LNCaP clone FGC (cell line): Measurements from ENCODE around the gene MYL12A.

ENCODE experiments used
- DNase-seq: peaks from one replicate; pipeline ENCODE4 v3.0.0-alpha.2; 2011; ENCODE audit warnings: low read depth
- H3K4me3 ChIP-seq: 2 replicates; pipeline ENCODE4 v1.5.1; 2011; ENCODE audit warnings: mild to moderate bottlenecking, low read depth, low read length, control low read depth
- TF ChIP-seq, protein P1 (sequence below): IDR thresholded peaks from 2 replicates; pipeline ENCODE4 v1.5.1; 2012; ENCODE audit warnings: mild to moderate bottlenecking; ENCODE audit not compliant: control insufficient read depth, insufficient read depth; ENCODE audit errors: extremely low read depth

The MYL12A gene

DNA sequence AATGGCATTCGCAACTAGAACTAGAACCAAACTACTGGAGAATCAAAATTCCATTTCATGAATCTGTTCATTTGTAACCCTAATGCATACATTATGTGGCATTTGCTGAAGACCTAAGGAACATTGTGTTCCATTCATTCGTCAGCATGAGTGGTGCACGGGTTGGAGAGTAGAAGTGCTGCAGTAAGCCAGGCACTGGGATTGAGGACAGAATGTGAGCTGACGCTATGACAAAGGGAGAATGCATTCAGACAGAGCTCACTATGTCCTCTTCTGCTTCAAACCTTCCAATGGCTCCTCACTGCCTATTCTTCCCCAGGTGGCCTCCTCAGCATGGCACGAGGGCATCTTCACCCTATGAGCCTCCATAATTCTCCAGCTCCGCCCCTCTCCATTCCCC is 21.6 kb upstream of the MYL12A start:
- no peak for DNase-seq
- H3K4me3 ChIP-seq, result no peak overlapping the region
- TF ChIP-seq, protein P1, sequence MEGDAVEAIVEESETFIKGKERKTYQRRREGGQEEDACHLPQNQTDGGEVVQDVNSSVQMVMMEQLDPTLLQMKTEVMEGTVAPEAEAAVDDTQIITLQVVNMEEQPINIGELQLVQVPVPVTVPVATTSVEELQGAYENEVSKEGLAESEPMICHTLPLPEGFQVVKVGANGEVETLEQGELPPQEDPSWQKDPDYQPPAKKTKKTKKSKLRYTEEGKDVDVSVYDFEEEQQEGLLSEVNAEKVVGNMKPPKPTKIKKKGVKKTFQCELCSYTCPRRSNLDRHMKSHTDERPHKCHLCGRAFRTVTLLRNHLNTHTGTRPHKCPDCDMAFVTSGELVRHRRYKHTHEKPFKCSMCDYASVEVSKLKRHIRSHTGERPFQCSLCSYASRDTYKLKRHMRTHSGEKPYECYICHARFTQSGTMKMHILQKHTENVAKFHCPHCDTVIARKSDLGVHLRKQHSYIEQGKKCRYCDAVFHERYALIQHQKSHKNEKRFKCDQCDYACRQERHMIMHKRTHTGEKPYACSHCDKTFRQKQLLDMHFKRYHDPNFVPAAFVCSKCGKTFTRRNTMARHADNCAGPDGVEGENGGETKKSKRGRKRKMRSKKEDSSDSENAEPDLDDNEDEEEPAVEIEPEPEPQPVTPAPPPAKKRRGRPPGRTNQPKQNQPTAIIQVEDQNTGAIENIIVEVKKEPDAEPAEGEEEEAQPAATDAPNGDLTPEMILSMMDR, result no peak

DNA sequence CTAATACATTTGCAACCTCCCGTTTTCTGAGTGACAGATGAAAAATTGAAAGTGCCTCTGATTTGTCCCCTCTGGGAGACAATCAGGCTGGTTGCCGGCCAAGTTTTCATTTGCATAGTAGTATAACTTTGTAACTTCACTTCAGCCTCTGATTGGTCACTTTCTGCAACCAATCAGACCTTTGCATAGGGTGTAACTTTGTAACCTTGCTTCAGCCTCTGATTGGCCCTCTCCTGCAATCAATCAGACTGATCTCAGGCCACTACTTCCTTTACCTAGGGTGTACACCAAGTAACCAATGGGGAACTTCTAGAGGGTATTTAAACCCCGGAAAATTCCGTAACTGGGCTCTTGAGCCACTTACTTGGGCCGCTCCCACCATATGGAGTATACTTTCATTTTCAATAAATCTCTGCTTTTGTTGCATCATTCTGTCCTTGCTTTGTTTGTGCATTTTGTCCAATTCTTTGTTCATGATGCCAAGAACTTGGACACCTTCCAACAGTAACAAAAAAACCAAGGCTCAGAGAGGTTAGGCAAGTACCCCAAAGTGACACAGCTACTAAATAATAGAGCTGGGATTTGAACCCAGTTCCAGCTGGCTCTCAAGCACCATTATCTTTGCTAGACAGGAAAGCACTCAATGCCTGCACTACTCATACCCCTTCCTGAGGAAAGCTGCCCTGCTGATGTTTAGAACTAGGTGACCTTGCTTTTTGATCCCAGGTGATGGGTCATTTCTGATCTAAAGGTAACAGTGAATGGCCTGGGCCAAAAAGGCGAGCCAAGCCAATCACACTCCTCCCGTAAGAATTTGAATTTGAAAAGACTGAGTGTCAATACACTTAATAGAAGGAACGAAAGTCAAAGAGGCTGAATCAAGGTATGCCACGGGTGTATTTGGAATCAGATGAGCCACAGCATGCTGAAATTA is 16.9 kb upstream of the MYL12A start:
- TF ChIP-seq, protein P1, result no peak
- H3K4me3 ChIP-seq, result no peak overlapping the region
- no peak for DNase-seq

DNA sequence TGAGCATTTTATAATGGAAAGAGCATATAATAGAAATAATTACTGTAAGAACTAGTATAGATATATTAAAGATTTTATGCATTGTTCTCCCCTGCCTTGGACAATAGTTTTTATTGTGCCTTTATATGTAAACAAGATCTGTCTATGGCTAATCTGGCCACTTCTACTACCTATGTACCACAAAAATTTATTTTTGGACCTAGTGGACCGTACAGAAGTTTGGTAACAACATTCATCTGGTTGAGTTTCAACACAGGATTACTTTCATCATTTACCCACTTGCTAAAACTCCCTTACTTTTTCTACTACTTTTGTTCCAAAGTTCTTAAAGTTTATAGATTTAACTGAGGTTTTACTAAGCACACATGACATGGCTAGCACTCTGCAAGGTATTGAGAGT is 14.6 kb upstream of the MYL12A start:
- H3K4me3 ChIP-seq, result no peak overlapping the region
- DNase-seq, result no peak
- TF ChIP-seq, protein P1, result no peak

DNA sequence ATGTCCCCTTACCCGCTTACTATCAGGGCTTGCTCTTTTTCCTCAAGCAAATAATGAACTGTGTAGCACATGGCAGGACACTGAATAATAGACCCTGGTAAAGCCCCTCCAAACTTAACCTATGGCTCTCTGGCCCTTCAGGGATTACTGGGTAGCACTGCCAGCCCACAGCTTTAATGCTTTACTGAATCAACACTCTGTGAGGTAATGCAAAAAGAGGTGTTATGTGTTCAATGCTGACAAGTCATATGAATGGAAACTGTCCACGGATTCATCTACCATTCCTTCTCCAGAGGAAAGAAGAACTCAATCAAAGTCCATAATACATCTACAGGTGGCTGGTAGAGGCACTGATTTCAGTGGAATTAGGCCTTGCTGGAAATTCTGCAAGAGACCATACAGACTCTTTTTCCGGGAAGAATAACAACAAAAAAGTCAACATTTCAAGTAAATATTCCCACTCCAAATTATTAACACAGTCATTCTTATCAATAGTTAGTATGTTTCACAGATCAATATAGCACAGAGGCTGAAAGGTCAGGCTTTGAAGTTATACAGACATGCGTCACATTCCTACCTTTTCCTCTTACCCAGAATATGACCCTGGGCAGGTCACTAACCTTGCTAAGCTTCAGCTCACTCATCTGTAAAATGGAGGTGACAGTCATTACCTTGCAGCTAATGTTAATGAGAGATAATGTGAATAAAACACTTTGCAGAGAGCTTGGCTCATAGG is 14.0 kb upstream of the MYL12A start:
- DNase-seq, result no peak
- H3K4me3 ChIP-seq, result no peak overlapping the region
- TF ChIP-seq, protein P1, result no peak

DNA sequence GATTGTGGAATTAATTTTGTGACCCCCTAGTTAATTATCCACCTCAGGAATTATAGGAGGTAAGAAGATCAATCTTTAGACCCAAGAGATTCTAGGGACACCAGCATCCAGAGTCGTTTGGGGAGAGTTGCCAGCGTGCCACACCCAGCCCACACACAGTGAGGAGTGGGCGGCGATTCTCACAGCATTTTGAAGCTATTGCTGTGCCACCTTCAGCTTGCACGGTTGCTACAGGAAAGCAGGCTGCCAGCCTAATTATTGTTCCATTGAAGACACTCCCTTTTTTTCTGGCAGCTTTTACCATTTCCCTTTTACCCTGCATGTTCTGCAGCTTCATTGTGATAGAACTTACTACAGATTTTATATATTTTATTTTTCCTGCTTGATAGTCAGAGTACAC is 13.1 kb upstream of the MYL12A start:
- no peak for DNase-seq
- TF ChIP-seq, protein P1, result no peak
- no peak overlapping the region for H3K4me3 ChIP-seq

DNA sequence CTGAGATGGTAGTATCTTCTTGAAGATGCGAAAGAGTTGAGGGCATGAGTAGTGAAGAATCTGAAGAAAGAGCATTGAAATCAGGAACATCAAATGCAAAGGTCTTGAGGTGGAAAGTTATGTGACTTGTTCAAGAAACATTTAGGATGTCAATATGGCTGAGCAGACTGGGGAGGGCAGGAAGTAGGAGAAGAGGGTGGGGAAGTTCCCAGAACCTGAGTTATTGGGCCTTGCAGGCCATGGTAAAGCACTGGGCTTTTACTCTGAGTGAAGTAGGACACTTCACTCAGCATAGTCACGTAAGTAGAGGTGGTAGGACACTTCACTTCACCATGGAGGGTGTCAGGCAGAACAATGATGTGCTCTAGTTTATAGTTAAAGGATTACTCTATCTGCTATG is 11.8 kb upstream of the MYL12A start:
- DNase-seq, result no peak
- TF ChIP-seq, protein P1, result no peak
- no peak overlapping the region for H3K4me3 ChIP-seq
